GM12872 (cell line): ENCODE measurements around the gene WDR70.

Source experiments
- TF ChIP-seq, protein P1 (sequence below): IDR thresholded peaks from 3 replicates; pipeline ENCODE4 v1.5.1; 2011; ENCODE audit warnings: low read depth, mild to moderate bottlenecking, low read length, moderate library complexity; ENCODE audit not compliant: insufficient read depth

WDR70 gene

DNA sequence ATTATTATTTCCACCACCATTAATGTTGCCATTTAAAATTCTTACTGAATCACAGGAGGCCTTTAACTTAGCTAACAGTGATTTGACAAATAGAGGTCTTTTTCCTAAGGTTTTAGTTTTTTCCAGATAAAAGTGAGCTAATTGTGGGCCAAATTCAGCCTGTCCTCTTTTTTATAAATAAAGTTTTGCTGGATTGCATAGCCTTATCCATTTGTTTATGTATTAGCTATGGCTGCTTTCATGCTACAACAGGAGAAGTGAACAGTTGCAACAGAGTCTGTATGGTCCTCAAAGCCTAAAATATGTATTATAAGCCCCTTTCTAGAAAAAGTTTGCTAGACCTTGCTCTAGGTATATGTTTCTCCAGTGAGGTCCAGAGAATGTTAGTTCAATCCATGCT is 288.3 kb downstream of the WDR70 start:
- TF ChIP-seq, protein P1, sequence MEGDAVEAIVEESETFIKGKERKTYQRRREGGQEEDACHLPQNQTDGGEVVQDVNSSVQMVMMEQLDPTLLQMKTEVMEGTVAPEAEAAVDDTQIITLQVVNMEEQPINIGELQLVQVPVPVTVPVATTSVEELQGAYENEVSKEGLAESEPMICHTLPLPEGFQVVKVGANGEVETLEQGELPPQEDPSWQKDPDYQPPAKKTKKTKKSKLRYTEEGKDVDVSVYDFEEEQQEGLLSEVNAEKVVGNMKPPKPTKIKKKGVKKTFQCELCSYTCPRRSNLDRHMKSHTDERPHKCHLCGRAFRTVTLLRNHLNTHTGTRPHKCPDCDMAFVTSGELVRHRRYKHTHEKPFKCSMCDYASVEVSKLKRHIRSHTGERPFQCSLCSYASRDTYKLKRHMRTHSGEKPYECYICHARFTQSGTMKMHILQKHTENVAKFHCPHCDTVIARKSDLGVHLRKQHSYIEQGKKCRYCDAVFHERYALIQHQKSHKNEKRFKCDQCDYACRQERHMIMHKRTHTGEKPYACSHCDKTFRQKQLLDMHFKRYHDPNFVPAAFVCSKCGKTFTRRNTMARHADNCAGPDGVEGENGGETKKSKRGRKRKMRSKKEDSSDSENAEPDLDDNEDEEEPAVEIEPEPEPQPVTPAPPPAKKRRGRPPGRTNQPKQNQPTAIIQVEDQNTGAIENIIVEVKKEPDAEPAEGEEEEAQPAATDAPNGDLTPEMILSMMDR: no peak

GRCh38 chr5:37667846-37668245 is 288.7 kb downstream of the WDR70 start:
- TF ChIP-seq, protein P1: no peak

DNA sequence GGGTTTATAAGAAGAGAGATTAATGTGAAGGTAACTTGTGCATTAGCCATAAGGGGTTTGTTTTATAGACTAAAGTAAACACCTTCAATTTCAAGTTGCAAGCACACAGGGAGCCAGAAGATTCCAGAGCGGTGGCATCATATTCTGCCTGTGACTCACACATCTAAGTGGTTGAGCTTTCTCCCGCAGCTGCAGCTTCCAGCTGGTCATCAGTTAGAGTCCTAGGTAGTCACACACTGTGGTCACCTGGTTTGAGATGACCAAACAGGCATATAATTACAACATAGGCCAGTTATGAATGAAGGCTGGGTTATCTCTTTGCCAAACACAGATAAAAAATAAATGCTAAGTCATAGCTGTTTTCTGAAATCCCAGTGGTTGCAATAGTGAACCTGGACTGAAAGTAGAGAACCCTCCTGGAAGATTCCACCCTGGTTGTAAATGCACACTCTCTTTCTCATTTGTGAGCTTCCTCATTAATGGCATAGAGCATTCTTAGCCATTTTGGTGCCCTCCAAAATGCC is 289.5 kb downstream of the WDR70 start:
- TF ChIP-seq, protein P1: no peak

DNA sequence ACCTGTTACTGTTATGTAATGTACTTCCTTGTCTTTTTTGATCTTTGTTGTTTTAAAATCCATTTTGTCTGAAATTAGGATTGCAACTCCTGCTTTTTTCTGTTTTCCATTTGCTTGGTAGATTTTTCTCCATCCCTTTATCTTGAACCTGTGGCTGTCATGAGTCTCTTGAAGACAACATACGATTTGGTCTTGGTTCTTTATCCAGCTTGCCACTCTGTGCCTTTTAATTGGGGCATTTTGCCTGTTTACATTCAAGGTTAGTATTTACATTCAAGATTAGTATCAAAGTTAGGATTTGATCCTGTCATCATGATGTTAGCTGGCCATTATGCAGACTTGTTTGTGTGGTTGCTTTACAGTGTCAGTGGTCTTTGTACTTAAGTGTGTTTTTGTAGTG is 304.0 kb downstream of the WDR70 start:
- TF ChIP-seq, protein P1: no peak

- TF ChIP-seq, protein P1: no peak
Observed at GRCh38 chr5:37685211-37685610, 306.1 kb downstream of the WDR70 start.

- TF ChIP-seq, protein P1: no peak
Observed at GRCh38 chr5:37685816-37686215, 306.7 kb downstream of the WDR70 start.

GRCh38 chr5:37694867-37695266 is 315.7 kb downstream of the WDR70 start:
- TF ChIP-seq, protein P1: no peak
